ENCODE results near the gene KLK12.
"Not testable (repeated sequence)": the region's sequence is repeated elsewhere in the genome, so short reads cannot be mapped to it uniquely, and the experiment has no call there.

KLK12 gene

DNA sequence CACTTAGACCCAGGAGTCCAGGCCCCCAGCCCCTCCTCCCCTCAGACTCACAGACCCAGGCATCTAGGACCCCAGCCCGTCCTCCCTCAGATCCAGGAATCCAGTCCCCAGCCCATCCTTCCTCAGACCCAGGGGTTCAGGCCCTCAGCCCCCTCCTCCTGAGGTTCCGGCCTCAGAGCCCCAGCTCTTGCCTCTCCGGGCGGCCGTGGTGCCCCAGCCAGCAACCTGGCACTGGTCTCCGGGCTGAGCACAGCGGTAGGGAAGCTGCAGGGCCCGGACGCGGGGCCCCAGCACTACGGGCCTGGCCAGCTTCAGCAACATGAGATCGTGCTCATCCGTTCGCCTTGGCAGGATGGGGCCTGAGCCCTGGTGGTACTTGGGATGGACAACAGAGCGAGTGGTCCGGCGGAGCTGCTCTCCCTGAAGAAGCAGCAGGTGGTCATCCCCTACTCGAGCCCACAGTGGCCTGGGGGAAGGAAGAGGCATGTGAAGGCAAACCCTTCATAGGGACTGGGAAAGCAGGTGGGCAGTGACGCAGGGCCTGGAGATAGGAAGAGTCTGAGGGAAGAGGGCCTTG, 19.0 kb downstream of the KLK12 start:
- DNase-seq (ENCODE audit: low read depth in 2 of 2), result no peak

DNA sequence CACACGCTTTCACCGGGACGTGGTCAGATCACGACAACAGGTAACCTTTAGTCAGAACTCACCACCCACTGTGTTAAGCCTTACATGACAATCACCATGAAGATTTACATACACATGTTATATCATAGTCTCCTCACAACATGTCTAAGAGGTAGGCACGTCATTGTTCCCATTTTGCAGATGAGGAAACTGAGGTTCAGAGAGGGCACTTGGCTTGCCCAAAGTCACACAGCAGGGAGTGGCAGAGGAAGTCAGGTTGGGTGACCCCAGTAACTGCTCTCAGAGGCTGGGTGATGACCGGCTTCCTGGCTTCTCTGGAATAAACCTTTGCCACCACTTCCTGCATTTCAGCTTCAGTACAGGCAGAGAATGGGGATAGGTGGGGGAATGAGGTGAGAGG, 20.6 kb downstream of the KLK12 start:
- no peak for DNase-seq (ENCODE audit: low read depth in 2 of 2)

DNA sequence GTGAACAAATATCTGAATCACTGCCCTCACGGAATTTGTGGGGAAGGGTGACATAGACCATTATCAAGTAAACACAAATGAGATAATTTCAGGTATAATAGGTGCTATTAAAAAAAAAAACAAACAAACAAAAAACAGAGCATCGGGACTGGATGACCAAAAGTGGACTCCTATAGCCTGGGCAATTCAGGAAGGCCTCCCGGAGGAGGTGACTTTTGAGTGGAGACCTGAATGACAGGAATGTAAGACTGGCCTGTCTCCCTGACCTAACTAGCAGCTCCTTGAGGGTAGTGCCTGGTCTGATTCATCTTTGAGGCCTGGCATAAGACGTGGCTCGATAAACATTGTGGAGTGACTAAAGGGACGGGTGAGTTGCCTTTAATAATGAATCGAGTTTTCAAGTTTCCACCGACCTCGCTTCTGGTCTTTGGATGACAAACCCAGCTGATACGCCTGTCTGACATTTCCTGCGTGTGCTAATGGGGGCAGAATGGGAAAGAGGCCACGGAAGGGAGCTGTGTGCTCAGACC, 22.1 kb downstream of the KLK12 start:
- DNase-seq (ENCODE audit: low read depth in 2 of 2), result no peak

DNA sequence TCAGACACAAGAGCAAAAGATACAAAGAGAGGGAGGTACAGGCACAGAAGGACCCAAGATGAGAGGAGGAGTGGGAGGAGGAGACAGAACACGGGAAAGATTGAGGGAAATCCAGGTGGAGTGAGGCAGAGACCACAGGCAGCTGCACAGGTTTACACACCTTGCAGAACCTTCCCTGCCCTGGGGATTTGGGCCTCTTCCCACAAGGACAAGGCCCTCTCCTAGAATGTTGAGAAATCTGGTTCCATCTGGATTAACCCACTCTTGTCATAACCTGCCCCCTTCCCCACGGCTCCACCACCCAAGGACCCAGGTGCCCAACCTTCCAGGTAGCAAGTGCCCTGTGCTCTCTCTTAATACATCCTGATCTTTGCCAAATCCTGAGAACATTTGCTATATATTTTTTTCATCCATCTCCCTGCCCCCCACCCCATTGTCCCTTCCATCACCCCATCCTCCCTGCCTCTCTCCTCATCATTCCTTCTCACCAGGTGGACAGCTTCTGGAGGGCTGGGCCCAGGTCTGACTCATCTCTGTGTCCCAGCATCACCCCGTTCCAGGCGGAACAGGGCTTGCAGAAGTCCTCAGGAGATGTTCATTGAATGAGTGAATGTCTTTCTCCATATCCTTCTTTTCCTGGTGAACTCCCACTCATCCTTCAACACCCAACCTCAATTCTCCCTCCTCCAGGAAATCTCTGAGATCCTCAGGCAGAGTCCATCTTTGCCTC, 24.6 kb downstream of the KLK12 start:
- DNase-seq (ENCODE audit: low read depth in 2 of 2), result no peak

DNA sequence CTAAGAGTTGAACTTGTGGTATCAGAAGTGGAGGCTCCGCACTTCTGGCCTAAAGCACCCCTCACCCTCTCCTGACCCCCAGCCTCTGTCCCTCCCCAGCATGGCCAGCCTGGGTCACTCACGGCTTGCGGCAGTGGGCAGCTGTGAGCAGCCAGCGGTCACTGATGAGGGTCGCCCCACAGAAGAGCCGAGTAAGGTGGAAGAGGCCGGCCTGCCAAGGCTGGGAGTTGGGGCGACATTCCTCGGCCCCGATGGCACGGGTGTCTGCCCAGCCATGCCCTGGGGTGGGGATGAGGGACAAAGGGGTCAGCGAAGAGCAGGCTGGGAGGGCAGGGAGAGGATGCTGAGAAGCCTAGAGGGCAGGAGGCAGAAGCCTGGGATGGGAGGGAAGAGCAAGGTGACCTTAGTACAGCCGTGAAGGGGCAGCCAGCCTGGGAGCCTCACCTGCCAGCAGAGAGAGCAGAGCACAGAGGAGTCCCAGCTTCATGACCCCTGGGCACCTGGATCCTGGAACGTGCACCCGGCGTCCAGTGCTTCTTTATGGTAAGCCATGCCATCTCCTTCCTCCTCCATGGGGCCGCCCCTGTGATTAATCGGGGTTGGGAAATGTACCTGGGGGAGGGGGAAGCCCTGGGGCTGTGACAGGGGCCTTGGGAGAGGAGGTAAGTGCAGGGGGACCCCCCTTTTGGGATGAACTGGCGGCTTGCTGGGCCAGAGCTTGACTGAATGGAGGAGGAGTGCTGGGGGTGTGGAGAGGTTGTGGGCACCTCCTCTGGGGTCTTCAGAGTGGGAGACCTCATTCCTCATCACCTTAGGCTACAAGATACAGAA, 25.5 kb downstream of the KLK12 start:
- DNase-seq (ENCODE audit: low read depth in 2 of 2), result no peak

DNA sequence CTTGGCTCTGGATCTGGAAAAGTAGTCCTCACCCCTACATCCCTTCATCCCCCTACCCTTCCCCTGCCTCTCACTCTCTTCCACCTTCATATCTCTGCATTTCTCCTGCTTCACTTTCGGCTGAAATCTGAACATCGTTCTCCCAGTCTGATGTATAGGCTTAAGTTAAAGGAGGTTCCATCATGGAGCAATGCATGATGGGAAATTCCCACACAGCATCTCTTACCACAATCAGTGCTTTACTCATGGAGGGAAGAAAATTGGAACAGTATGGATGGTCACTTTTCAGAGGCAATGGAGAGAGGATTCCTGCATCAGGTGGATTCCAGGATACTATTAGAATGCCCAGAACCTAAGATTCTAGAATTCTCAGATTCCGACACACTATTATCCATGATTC, 27.3 kb downstream of the KLK12 start:
- no peak for DNase-seq (ENCODE audit: low read depth in 2 of 2)

DNA sequence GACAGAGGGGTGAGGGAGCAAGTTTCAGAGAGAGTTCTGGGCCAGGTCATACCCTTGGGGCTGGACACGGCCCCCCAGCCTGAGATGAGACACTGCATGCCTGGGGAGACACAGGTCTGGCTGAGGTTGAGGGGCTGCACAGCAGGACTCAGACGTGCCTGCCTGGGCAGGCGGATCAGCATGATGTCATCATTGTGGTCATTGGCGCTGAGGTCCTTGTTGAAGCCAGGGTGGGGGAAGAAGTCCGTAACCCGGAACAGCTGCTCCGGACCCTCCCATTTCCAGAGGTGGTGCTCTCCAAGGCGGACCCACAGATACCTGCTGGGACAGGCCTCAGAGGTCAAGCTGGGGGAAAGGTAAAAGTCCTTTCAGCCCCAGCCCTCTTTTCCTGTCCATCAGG, 28.4 kb downstream of the KLK12 start:
- DNase-seq (ENCODE audit: low read depth in 2 of 2), result no peak

DNA sequence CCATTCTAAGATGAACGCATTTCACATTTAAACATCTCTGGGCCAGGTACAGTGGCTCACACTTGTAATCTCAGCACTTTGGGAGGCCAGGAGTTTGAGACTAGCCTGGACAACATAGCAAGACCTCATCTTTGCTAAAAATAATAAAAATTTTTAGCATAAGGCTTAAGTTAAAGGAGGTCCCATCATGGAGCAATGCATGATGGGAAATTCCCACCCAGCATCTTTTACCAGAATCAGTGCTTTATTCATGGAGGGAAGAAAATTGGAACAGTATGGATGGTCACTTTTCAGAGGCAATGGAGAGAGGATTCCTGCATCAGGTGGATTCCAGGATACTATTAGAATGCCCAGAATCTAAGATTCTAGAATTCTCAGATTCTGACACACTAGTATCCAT, 29.6 kb downstream of the KLK12 start:
- no peak for DNase-seq (ENCODE audit: low read depth in 2 of 2)

DNA sequence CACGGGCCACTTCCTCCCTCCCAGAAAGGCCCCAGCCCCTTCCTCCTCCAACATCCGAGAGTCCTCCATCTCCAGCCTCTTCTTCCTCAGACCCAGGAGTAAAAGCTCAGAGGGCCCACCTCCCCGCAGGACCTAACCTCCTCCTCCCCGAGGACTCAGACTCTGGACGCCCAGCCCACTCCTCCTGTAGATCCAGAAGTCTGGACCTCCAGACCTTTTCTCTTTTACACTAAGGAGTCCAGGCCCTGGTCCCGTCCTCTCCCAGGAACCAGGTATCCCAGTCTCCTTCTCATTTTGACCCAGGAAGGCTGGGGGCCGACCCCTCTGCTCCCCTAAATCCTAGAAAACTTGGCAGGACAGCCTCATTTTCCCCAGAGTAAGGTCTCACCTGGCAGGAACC, 31.5 kb downstream of the KLK12 start:
- no peak for DNase-seq (ENCODE audit: low read depth in 2 of 2)

DNA sequence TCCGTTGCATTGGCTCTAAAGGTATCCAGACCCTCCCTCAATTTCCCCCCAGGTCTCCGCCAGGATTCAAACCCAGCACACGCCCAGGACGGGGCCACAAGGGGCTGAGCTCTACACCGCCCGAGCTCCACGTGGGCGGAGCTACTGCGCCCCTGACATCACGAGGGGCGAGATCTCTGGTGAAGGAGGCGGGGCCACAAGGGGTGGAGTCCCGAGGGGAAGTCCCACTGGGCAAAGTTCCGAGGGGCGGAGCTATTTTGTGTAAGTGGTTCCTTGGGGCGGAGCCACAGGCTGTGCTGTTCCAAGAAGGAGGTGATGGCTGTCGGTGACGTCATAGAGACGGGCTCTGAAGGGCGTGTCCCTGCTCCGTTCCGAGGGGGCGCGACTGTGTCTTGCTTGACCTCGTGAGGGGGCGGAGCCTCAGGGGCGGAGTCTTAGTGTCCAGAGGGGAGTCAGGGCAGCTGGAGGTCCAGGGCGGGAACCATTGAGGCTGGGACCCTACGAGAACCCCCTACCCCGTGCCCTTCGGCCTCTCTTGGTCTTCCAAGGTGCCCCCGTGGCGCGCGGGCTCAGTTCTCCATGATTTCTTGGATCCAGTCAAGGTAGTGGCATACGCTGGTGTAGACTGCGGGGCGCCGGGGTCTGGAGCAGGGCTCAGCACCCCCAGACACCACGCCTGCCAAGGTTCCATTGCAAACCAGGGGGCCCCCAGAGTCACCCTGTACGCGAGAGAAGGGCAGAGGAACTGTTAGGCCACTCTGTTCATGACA, 32.1 kb downstream of the KLK12 start:
- no peak for DNase-seq (ENCODE audit: low read depth in 2 of 2)

DNA sequence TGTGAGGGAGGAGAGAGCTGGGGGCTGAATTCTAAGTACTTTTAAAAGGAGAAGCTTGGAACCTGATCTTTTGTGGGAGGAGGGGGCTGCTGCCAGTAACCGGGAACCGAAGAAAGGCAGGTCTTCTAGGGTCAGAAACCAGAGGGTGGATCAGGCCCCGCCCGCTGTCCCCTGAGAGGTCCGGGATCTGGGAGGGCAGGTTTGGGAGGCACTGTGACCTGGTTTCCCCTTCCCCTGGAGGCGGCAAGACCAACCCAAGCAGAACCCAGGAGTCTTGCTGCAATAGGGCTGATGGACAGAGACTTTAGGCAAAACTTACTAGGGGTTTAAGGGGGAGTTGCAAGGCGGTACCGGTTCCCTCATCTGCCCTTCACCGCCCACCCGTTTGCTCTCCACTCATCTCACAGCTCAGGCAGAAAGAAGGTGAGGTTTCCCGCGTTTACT, 32.7 kb downstream of the KLK12 start:
- DNase-seq (ENCODE audit: low read depth in 2 of 2), result no peak

DNA sequence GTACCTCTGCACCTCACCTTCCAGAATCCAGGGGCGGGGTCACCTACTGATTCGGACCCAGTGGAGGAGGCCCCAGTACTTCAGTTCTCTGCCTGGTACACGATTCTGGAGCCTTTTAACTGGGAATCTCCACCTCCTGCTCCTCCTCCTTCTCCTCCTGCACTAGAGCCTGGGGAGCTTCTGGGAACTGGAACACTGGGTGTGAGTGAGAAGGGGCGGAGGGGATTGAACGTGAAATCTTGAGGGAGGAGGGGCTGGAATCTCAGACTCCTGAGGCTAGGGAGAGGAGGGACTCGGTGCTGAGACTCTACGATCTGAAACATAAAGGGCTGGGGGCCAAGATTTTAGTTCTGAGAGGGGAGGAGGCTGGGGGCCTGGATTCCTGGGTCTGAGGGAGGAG, 33.3 kb downstream of the KLK12 start, which contains the start of gene KLK8:
KLK8 (minus strand) TSS at position 90 of the 400 bp plus-strand sequence. CDS start 437 bp downstream, outside the sequence.
- no peak for DNase-seq (ENCODE audit: low read depth in 2 of 2)

DNA sequence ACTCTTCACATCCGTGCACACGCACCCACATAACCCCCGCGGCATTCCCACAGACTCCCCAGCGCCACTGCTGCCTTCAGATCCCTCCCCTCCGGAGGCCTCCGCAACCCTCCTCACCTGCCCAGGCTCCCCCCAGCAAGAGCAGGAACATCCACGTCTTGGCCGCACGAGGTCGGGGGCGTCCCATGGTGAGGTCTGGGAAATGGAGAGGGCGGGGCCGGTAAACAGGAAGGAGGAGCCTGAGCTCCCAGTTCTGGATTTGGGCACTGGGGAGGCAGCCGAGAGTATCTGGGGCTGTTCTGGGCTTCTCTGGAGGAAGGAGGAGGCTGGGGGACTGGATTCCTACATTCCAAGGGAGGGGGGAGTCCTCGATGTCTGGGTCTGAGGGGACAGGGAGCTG, 33.8 kb downstream of the KLK12 start:
- no peak for DNase-seq (ENCODE audit: low read depth in 2 of 2)

DNA sequence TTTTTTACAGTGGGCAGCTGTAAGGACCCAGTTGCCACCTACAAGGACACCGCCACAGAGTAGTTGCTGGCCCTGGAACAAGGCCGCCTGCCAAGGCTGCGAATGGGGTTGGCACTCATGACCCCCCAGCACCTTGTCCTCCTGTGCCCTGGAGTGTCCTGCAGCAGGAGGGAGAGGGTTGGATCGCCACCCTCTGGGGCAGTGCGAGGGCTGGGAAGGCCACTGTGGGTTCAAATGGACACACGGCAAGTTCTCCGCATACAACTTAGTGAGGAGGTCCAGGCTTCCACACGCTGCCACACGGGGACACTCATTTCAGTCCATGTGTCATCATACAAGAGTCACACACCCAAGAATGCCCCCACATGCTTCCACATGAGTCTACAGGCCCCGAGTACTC, 34.4 kb downstream of the KLK12 start:
- DNase-seq (ENCODE audit: low read depth in 2 of 2), result no peak

DNA sequence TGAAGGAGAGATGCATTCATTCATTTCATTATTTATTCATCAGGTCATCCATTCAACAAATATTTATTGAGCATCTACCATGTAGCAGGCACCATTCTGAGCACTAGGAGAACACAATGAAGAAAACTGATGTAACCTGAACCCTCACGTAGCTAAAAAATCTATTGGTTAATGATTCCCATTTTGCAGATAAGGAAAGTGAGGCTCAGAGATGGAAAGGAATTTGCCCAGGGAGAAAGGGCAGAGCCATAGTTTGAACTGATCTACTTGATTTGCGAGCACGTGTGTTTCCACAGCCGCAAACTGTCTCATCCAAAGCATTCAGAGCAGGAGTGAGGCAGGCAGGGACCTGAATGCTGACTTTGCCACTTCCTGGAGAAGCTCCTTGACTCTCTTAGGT, 36.1 kb downstream of the KLK12 start:
- DNase-seq (ENCODE audit: low read depth in 2 of 2), result no peak

DNA sequence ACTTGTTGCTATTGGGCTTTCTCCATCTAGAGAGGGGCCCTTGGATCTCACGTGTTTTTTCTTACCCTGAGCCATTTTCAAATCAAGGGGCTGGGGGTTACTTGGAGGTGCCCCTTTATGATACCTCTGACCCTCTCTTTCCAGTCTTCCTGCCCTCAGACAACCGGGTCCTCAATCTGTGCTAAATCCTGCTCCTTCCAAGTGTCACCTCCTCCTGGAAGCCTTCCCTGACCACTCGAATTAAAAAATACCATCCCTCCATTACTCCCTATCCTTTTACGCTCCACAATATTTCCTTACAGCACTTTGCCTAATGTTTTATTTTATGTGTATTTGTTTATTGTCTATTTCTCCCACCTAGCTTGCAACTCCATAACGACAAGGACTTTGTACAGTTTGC, 36.7 kb downstream of the KLK12 start:
- DNase-seq (ENCODE audit: low read depth in 2 of 2), result no peak

DNA sequence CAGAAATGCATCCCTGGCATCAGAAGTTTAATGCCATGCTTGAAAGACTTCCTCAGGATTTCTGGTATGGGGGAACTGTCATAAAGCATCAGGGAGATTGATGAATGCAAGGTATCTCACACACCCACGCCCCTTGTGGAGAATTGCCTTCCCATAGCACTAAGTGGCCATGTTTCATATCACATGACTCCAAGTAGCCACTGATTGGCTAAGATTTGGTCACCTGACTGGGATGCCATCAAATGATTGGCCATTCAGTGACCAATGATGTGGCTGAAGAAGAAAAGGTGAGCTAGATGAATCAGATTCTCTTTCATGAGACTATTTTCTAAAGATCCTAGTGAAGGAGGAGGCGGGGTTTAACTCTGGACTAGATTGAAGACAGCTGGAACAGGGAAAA, 40.7 kb downstream of the KLK12 start:
- no peak for DNase-seq (ENCODE audit: low read depth in 2 of 2)

DNA sequence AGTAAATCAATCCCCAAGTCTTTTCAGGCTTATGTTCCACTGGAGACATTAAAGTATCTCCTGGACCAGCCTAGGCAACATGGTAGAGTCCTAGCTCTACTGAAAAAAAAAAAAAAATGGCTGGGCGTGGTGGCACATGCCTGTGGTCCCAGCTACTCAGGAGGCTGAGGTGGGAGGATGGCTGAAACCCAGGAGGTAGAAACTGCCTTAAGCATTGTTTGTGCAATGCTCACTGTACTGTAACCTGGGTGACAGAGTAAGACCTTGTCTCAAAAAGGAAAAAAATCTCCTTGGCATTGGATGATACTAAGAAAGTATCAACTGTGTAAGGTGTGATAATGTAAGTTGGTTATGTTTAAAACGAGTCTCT, 42.2 kb downstream of the KLK12 start:
- DNase-seq (ENCODE audit: low read depth in 2 of 2), result no peak

DNA sequence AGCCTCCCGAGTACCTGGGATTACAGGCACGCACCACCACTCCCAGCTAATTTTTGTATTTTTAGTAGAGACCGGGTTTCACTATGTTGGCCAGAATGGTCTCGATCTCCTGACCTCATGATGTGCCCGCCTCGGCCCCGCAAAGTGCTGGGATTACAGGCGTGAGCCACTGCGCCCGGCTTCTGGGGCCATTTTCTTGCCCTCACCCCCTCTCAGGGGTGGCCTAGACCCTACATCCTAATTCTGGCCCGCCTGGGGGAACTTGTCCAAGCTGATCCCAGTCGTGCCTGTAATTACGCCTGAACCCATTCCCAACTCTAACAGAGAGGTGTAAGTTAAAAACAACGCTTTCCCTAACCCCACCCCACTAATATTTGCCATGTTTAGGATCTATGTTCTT, 50.4 kb downstream of the KLK12 start:
- not testable (repeated sequence) for DNase-seq (ENCODE audit: low read depth in 2 of 2)

DNA sequence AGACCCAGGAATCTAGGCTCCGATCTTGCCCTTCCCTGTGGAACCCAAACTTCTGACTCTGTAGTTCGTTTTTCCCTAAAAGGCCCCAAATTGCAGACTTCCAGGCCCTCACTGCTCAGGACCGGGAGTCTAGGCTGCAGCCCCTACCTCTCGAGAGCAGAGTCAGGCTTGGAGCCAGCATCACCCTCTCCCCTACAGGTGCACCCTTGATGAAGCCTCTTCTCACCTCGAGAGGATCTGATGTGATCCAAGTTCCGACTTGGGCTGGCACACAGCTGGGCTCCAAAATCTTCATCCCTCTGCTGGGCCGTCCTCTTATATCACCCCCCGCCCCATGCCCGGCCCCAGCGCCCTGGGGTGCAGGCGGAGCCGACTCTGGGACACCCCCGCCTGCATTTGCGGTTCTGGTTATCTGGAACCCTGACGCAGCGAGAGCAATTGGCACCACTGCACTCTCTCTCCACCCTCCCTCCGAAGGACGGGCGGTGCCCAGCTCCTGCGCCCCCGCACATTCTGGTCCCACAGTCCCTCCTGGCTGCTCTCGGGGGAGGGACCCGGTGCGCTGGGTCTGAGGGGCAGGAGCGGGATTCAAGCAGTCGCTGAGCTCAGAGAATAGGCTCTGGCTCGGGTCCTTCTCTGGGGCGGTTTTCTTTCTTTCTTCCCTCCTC, 51.0 kb downstream of the KLK12 start, which contains the start of gene KLK7:
KLK7 (minus strand) TSS at position 293 of the 668 bp plus-strand sequence. CDS start 1,518 bp downstream, outside the sequence.
- no peak for DNase-seq (ENCODE audit: low read depth in 2 of 2)

DNA sequence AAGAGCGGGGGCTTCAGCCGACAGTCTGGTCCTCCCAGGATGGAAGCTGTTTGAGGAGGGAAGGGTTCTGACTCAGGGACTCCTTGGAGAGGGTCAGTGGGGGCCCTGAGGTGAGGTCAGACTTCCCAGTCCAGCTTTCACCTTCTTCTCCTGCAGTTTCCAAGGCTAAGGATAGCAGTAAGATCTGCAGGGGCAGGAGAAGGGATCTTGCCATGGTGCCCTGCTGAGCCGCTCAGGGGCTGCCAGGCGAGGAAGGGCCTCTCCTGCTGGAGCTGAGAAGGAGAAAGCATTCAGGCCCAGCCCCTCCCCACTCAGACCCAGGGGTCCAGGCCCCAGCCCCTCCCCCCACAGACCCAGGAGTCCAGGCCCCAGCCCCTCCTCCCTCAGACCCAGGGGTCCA, 52.6 kb downstream of the KLK12 start:
- DNase-seq (ENCODE audit: low read depth in 2 of 2), result no peak

Data from stimulated activated CD4-positive, alpha-beta T cell treated with anti-CD3 and anti-CD28 coated beads, Interleukin-12 subunit alpha, Interleukin-12 subunit beta, amount 100 ng/mL, for 24 hours (primary cell).